MM.1S (cell line): ENCODE data around the gene GTF2E1.
"Not testable (repeated sequence)": the region's sequence is repeated elsewhere in the genome, so short reads cannot be mapped to it uniquely, and the experiment has no call there.

Experiments
- DNase-seq: peaks from one replicate; pipeline ENCODE4 v3.0.0-alpha.2; 2015
- H2AFZ ChIP-seq: fragments of 300-600 bp; sonication (generic); 2 replicates; pipeline ENCODE4 v1.6.0; 2016; ENCODE audit warnings: antibody characterized with exemption, low read length
- H3F3A ChIP-seq: fragments of 300-600 bp; sonication (generic); 2 replicates; pipeline ENCODE4 v1.6.1; 2016; ENCODE audit warnings: mild to moderate bottlenecking, antibody characterized with exemption, low read length, moderate library complexity, mixed read lengths; ENCODE audit not compliant: insufficient read depth
- H3K27ac ChIP-seq: fragments of 300-600 bp; sonication (generic); 2 replicates; pipeline ENCODE4 v1.5.1; 2016; ENCODE audit warnings: mild to moderate bottlenecking, low read length
- H3K27me3 ChIP-seq: fragments of 300-600 bp; sonication (generic); replicated peaks from 2 replicates; pipeline ENCODE4 v1.6.0; 2016; ENCODE audit warnings: low read length; ENCODE audit not compliant: insufficient read depth
- H3K36me3 ChIP-seq: fragments of 300-600 bp; sonication (generic); replicated peaks from 2 replicates; pipeline ENCODE4 v1.6.1; 2016; ENCODE audit warnings: mild to moderate bottlenecking, low read length, mixed read lengths; ENCODE audit not compliant: insufficient read depth
- H3K4me1 ChIP-seq: fragments of 300-600 bp; sonication (generic); 2 replicates; pipeline ENCODE4 v1.6.1; 2016; ENCODE audit warnings: low read length, mixed read lengths
- H3K4me2 ChIP-seq: fragments of 300-600 bp; sonication (generic); 2 replicates; pipeline ENCODE4 v1.6.0; 2016; ENCODE audit warnings: low read depth, low read length
- H3K4me3 ChIP-seq: fragments of 300-600 bp; sonication (generic); 2 replicates; pipeline ENCODE4 v1.5.1; 2016; ENCODE audit warnings: low read length, mixed read lengths
- H3K79me2 ChIP-seq: fragments of 300-600 bp; sonication (generic); 2 replicates; pipeline ENCODE4 v1.6.1; 2016; ENCODE audit warnings: mixed run types, low read length, mixed read lengths
- H3K9ac ChIP-seq: fragments of 300-600 bp; sonication (generic); 2 replicates; pipeline ENCODE4 v1.6.1; 2016; ENCODE audit warnings: low read length, mixed read lengths
- H3K9me2 ChIP-seq: fragments of 300-600 bp; sonication (generic); replicated peaks from 2 replicates; pipeline ENCODE4 v1.6.1; 2016; ENCODE audit warnings: mild to moderate bottlenecking, low read length, mixed read lengths; ENCODE audit not compliant: insufficient read depth
- H3K9me3 ChIP-seq: fragments of 300-600 bp; sonication (generic); replicated peaks from 2 replicates; pipeline ENCODE4 v1.6.1; 2016; ENCODE audit warnings: mild to moderate bottlenecking, low read length, mixed read lengths; ENCODE audit not compliant: insufficient read depth
- H4K20me1 ChIP-seq: fragments of 300-600 bp; sonication (generic); 2 replicates; pipeline ENCODE4 v1.6.1; 2016; ENCODE audit warnings: mild to moderate bottlenecking, low read length, moderate library complexity, mixed read lengths; ENCODE audit not compliant: insufficient read depth
- EZH2 ChIP-seq: fragments of 300-600 bp; sonication (generic); optimal IDR thresholded peaks from 2 replicates; pipeline ENCODE3; 2017; ENCODE audit warnings: low read depth, mild to moderate bottlenecking, antibody characterized with exemption, low read length, mixed read lengths
- EZH2phosphoT487 ChIP-seq: fragments of 300-600 bp; sonication (generic); IDR thresholded peaks from 2 replicates; pipeline ENCODE4 v1.6.1; 2018; ENCODE audit warnings: antibody characterized with exemption, low read length
- TF ChIP-seq, protein P1 (sequence below): fragments of 300-600 bp; sonication (generic); IDR thresholded peaks from 2 replicates; pipeline ENCODE4 v1.5.1; 2016; ENCODE audit warnings: antibody characterized with exemption, low read length, mixed read lengths

The GTF2E1 gene

DNA sequence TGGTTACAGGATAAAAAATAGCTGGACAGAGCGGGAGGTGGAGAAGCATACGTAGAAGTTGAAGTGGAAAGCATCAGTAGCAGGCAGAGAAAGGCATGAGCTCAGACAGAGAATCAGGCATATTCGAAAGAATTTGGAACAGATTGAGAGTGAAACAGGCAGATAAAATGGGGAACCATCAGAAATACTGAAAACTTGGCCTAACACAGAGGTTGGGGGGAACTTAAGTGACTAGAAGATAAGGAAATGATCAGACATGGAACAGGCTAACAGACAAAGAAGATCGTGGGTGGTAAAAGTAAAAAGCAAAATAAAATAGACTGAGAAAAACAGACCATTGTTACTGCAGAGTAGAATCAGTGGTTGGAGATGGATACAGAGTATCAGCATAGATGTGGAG lies 32.9 kb downstream of the GTF2E1 start:
- Histone ChIP-seq H3K9me2 (no peaks in the 10 kb centered on the region), H2AFZ (no peak overlapping the region), H3K4me2 (no peak overlapping the region), H3K4me1 (0 out of 2 replicates have a peak, but pooled peaks cover 3% of the 10 kb centered on the region), H3K36me3 (0 out of 2 replicates have a peak, but pooled peaks cover 3% of the 10 kb centered on the region), H3K27me3 (no peaks in the 10 kb centered on the region), H3F3A (no peaks in the 10 kb centered on the region), H3K9ac (no peak overlapping the region), H3K27ac (no peak overlapping the region), H3K9me3 (no peaks in the 10 kb centered on the region), H4K20me1 (no peaks in the 10 kb centered on the region), H3K79me2 (no peaks in the 10 kb centered on the region), H3K4me3 (no peak overlapping the region)
- no peak for DNase-seq
- TF ChIP-seq EZH2 (no peak), EZH2phosphoT487 (no peak)
- TF ChIP-seq, protein P1, sequence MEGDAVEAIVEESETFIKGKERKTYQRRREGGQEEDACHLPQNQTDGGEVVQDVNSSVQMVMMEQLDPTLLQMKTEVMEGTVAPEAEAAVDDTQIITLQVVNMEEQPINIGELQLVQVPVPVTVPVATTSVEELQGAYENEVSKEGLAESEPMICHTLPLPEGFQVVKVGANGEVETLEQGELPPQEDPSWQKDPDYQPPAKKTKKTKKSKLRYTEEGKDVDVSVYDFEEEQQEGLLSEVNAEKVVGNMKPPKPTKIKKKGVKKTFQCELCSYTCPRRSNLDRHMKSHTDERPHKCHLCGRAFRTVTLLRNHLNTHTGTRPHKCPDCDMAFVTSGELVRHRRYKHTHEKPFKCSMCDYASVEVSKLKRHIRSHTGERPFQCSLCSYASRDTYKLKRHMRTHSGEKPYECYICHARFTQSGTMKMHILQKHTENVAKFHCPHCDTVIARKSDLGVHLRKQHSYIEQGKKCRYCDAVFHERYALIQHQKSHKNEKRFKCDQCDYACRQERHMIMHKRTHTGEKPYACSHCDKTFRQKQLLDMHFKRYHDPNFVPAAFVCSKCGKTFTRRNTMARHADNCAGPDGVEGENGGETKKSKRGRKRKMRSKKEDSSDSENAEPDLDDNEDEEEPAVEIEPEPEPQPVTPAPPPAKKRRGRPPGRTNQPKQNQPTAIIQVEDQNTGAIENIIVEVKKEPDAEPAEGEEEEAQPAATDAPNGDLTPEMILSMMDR: no peak

DNA sequence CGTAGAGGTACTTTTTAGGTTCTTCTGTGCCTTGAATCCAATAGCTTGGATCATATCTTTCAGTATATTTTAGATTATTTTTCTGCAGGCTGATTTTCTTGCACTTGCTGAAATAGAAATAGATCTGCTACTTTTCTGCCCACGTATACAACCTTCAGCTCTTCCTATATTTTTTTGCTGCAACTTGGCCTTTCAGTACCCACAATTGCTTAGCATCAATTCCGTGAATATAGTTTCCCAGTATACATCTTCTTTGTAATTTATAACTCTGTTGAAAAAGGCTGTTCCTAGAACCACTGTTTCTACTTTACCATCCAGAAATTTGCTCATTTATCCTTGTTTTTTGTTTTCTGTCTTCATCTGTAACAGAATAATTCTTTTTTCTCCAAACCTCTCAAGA lies 36.2 kb downstream of the GTF2E1 start:
- Histone ChIP-seq H2AFZ (no peak overlapping the region), H3K9ac (no peak overlapping the region), H3K4me2 (no peak overlapping the region), H4K20me1 (no peaks in the 10 kb centered on the region), H3K9me3 (no peaks in the 10 kb centered on the region), H3K9me2 (no peaks in the 10 kb centered on the region), H3K36me3 (0 out of 2 replicates have a peak, but pooled peaks cover 3% of the 10 kb centered on the region), H3K79me2 (no peaks in the 10 kb centered on the region), H3K4me1 (no peaks in the 10 kb centered on the region), H3K27ac (no peak overlapping the region), H3K4me3 (no peak overlapping the region), H3F3A (no peaks in the 10 kb centered on the region), H3K27me3 (no peaks in the 10 kb centered on the region)
- no peak for DNase-seq
- TF ChIP-seq, protein P1: no peak
- no peak for TF ChIP-seq EZH2
- no peak for TF ChIP-seq EZH2phosphoT487

DNA sequence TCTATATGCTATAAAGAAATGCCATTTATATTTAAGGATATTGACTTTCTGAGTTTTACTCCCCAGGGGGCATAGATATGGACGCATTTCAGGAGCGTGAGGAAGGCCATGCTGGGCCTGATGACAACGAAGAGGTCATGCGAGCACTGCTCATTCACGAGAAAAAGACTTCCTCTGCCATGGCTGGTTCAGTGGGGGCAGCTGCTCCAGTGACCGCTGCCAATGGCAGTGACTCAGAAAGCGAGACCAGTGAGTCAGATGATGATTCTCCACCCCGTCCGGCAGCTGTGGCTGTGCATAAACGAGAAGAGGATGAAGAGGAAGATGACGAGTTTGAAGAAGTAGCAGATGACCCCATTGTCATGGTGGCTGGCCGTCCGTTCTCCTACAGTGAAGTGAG lies 38.4 kb downstream of the GTF2E1 start:
- Histone ChIP-seq H3F3A (peaks cover 4% of the 10 kb centered on the region; the same call in 1 of the 2 replicates), H3K9ac (no peak overlapping the region), H3K27ac (no peak overlapping the region), H3K9me3 (no peaks in the 10 kb centered on the region), H3K27me3 (no peaks in the 10 kb centered on the region), H3K4me2 (no peak overlapping the region), H3K4me1 (no peaks in the 10 kb centered on the region), H2AFZ (no peak overlapping the region), H3K4me3 (no peak overlapping the region), H3K9me2 (no peaks in the 10 kb centered on the region), H3K36me3 (0 out of 2 replicates have a peak, but pooled peaks cover 3% of the 10 kb centered on the region), H4K20me1 (no peaks in the 10 kb centered on the region), H3K79me2 (no peaks in the 10 kb centered on the region)
- TF ChIP-seq EZH2 (no peak), EZH2phosphoT487 (no peak)
- TF ChIP-seq, protein P1: no peak
- DNase-seq: no peak

DNA sequence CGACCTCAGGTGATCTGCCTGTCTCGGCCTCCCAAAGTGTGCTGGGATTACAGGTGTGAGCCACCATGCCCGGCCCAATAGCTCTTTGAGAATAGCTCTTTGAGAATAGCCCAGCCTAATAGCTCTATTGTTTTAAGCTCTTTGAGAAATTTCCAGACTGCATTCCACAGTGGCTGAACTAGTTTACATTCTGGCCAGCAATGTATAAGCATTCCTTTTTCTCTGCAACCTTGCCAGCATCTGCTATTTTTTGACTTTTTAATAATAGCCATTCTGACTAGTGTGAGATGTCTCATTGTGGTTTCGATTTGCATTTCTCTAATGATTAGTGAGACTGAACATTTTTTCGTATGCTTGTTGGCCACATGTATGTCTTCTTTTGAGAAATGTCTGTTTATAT lies 43.3 kb downstream of the GTF2E1 start:
- H3K9ac ChIP-seq, H3K9me2 ChIP-seq, H4K20me1 ChIP-seq, H3K27me3 ChIP-seq, H3K79me2 ChIP-seq, H3K9me3 ChIP-seq, H2AFZ ChIP-seq, H3K36me3 ChIP-seq: not testable (repeated sequence)
- H3F3A ChIP-seq: peaks cover 11% of the 10 kb centered on the region; the same call in 1 of the 2 replicates
- H3K4me1 ChIP-seq: peaks cover 16% of the 10 kb centered on the region
- peak overlapping the region; percentile 40; the same call in 1 of the 2 replicates for H3K4me2 ChIP-seq
- DNase-seq: peak; percentile 52
- peak overlapping the region; percentile 65; the same call in 1 of the 2 replicates for H3K27ac ChIP-seq
- H3K4me3 ChIP-seq: peak overlapping the region; percentile 5; the same call in 1 of the 2 replicates
